ENCODE results near the gene BTD.

Gene BTD

DNA sequence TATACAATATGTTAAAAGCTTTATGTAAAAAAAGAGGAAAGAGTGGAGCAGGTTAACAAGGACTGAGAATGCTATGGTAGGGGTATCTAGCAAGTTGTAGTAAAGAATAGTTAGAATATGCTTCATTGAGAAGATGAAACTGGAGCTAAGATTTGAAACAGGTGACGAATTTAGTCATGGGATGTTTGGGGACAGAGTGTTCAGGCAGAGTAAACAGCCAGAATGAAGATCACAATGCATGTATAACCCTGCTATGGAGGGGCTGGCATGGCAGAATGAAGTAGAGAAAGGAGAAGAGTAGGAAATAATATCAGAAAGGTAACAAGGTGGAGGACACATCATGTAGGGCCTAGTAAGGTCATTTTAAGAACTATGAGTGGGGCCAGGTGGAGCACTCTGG, 72.0 kb downstream of the BTD start:
- no peak for DNase-seq

DNA sequence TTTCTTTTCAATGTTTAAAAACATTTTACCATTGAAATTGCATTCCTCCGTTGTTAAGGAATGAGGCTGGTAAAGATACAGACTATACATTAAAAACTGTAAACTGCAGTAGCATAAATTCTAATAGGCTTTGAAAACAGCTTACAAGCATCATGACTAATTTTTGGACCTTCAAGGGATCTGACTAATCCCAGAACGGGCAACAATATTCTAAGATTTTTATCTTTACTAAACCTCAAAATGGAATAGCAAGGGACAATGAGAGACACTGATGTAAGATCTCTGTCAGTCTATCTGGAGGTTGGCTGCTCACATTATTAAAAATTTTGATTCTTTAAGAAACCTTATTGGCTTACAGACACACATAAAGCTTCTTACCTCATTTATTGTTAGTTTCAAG, 74.7 kb downstream of the BTD start:
- no peak for DNase-seq

DNA sequence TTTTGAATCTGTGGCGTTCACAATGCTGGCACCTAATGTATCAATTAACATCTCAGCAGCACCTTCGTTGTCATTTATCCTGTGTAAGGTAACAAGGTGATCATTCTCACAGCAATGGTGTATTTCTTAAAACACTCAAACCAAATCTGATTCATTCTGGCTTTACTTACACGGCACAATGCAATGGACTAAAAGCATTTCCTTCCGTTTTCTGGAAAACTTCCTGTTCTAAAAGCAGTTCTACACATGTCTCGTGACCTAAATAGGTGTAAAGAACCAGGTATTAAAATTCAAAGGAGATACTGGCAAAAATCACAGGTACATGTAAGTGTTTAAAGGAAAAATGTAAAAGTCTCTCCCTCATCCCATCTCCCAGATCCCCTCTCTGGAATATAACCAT, 77.8 kb downstream of the BTD start:
- no peak for DNase-seq

DNA sequence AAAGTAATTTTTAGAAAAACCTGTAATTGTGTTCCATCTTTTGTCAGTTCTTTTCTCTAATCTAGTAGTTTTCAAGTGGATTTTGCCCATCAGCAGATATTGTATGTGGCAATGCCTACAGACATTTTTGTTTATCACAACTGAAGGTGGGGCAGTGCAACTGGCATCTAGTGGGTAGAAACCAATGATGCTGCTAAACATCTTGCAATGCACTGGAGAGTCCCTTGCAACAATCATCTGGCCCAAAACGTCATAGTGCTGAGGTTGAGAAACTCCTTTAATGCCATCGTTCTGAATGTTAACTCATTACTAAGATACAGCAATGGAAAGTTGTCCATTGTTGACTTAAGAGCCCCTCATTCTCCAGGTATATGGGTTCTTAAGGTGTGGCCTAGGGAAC, 80.1 kb downstream of the BTD start:
- DNase-seq: no peak

DNA sequence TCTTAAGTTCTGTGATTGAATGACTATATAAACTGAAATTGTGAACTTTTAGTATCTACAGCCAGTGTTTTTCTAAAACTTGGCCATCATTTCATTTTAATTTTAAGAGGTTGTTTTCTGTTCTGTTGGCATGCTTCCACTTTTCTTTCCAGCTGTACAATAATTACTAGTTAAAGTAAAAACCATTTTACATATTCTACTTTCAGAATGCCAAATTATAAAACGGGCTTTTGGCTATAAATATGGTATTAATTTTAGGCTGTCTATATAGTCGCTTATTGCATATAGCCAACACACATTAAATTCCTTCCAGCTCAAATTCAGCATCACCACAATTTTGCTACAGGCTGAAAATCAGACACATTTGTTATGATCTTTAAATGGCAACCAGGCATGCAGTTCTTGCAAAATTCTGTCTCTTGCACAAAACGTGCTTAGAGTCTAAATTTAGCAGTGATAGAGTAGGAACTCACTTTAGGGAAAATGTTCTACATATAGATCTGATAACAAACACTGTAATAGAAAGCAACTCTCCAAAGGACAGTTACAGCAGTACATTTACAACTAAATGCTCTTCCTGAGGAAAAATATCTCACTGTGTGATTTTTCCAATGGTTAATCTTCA, 81.1 kb downstream of the BTD start:
- DNase-seq: no peak

DNA sequence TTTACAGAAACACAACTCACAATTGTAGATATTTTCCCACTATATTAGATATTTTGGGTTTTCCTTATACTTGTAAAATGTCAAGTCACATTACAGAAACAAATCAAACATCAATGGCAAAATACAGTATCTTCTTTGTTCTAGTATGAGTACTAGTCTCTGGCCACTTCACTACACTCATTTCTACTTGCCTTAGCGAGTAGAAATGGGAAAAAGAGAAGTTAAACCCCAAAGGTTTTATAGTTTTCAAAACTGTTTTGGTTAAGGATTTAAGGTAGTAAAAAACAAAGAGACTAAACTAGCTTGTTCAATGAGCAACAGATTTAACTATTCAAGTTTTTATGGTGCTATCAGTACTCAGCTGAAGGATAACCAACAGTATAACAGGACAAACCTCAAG, 81.7 kb downstream of the BTD start:
- no peak for DNase-seq

DNA sequence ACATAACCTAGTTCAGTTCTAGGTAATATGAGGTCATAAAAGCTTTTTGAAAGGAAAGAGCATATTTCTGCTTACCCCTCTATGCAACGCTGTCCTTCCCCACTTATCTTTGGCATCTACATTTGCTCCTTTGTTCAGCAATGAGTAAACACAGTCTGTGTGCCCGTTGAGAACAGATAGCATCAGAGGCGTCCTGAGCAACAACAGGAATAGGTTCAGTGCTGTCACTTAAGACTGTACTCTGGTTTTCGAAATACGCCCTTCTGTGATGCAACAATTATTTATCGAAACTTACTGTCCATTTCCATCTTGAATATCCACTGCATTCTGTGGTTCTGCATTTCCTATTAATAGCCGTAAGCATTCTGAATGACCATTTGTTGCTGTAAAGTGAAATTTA, 84.4 kb downstream of the BTD start:
- no peak for DNase-seq

DNA sequence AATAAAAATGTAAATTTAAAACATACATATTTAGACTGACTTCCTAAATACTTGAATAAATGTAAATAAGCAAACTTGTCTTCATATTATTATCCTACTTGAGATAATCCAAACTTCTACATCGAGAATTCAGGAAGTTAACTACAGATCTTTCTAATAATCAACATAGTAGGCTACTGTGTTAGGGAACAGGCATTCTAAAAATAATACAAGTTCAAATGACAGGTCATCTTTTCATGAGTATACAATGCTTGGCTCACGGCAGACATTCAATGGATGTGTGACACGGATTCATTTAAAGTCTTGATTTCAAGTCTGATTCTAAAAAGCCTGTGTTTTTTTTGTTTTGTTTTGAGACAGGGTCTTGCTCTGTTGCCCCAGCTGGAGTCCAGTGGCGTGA, 88.7 kb downstream of the BTD start:
- DNase-seq: no peak

DNA sequence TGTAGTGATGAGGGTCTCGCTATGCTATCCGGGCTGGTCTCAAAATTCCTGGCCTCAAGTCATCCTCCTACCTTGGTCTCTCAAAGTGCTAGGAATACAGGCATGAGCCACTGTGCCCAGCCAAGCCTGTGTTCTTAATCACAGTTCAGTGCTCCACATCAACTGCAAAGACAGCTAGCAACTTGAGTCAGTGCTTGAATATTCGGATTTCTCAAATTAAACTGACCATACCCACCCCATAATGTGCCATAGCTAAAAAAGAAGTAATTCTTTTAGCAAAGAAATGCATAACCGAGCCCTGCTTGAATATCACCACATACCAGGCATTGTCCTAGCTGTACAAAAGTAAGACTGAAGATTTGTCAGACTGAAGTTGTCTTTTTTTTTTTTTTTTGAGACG, 89.2 kb downstream of the BTD start:
- DNase-seq: no peak

DNA sequence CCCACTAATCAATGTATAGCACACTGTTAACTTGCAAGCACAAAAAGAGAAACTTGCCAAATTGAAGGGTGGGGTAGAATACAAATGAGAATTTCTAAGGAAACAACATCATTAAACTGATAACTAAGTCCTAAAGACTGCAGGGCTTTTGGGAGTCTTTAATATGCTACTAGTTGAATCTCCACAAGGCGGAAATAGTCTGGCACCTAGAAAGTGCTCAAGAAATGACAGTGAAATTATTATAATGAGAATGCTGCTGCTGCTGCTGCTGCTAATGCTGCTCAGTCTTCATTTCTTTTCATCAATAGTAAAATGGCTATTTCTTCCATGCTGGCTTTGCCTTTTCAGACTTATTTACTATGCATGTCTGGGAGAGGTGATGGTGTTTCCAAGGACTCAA, 91.8 kb downstream of the BTD start:
- no peak for DNase-seq

DNA sequence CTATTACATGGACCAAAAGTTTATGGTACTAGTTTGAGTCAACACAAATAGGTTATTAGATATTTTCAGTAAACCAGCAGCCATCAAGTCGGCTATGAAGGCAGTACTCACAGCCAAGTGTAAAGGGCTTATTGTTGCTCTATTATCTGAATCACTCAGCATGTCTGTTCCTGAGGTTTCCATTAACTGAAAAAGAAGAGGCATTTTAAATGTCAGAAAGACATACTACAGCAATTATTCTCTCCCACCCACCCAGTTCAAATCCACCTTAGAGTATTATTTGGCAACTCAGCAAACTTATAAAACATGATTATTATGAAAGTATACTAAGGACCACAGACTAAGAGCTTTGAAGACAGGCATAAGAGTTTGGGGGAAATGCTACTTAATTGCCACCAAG, 93.1 kb downstream of the BTD start:
- DNase-seq: no peak
